Hepatocyte (in vitro differentiated cells): ENCODE measurements around the gene B2M.

Source experiments
- CTCF ChIP-seq: fragments of 200-600 bp; sonication (generic); IDR thresholded peaks from 2 replicates; pipeline ENCODE4 v1.5.1; 2016; ENCODE audit warnings: antibody characterized with exemption, mild to moderate bottlenecking; ENCODE audit not compliant: poor library complexity
- EZH2 ChIP-seq: fragments of 200-600 bp; sonication (generic); IDR thresholded peaks from 2 replicates; pipeline ENCODE4 v1.6.1; 2016; ENCODE audit warnings: antibody characterized with exemption, mild to moderate bottlenecking, borderline replicate concordance
- EZH2phosphoT487 ChIP-seq: fragments of 200-600 bp; sonication (generic); IDR thresholded peaks from one replicate; pipeline ENCODE4 v1.6.1; 2018; ENCODE audit warnings: antibody characterized with exemption, mild to moderate bottlenecking, low read depth, moderate library complexity; ENCODE audit not compliant: unreplicated experiment, severe bottlenecking

GRCh38 chr15:44736181-44736765 lies 25.0 kb downstream of the B2M start, which contains the start of gene TRIM69:
- TF ChIP-seq CTCF (no peak), EZH2 (no peak), EZH2phosphoT487 (no peak)
